Prostate gland (tissue), 2 donors: ENCODE data around the gene DLG2. TPM values are rescaled to one million over a fixed set of nuclear protein-coding genes. Genes with fewer than 3 reads are reported as not detected.

ENCODE experiments used
- DNase-seq: peaks from one replicate; pipeline ENCODE4 v3.0.0-alpha.2; 2019; ENCODE audit warnings: low spot score
- H3K27ac ChIP-seq, 2 donors: fragments of 200-600 bp; sonication (generic); 2 replicates each; pipeline ENCODE4 v1.5.1; 2017 to 2019
- H3K27me3 ChIP-seq: fragments of 200-600 bp; sonication (generic); replicated peaks from 2 replicates; pipeline ENCODE4 v1.5.1; 2019; ENCODE audit not compliant: insufficient read depth
- H3K36me3 ChIP-seq, 2 donors: fragments of 200-600 bp; sonication (generic); 1 replicate in 1 of 2; 2 replicates in 1 of 2; pipeline versions ENCODE4 v1.5.1 to v1.8.1; 2017 to 2019
- H3K4me1 ChIP-seq: fragments of 200-600 bp; sonication (generic); replicated peaks from 2 replicates; pipeline ENCODE4 v1.5.1; 2019
- H3K4me3 ChIP-seq, 2 donors: fragments of 200-600 bp; sonication (generic); 2 replicates each; pipeline ENCODE4 v1.5.1; 2017 to 2019
- H3K9me3 ChIP-seq: fragments of 200-600 bp; sonication (generic); 2 replicates; pipeline ENCODE4 v1.5.1; 2017
- POLR2A ChIP-seq: fragments of 450-650 bp; IDR thresholded peaks from one replicate; pipeline ENCODE4 v1.6.1; 2016; ENCODE audit warnings: antibody characterized with exemption, mild to moderate bottlenecking
- POLR2AphosphoS5 ChIP-seq: sonication (generic); formaldehyde crosslinking; IDR thresholded peaks from one replicate; pipeline ENCODE4 v1.6.1; 2017; ENCODE audit warnings: antibody characterized with exemption
- WGBS: methylation state at CpG from one replicate; pipeline ENCODE4 v1.1.5; 2018; 5-methylcytosine and 5-hydroxymethylcytosine counted together
- intact Hi-C: fragments of 100-400 bp; cut with DNase I; formaldehyde crosslinking; loops from one replicate; pipeline ENCODE4 v1.14.2; 2022
- total RNA-seq, 2 donors: library from RNA; depleted of rRNA; stranded (reverse); fragments of >200 nt; gene quantifications; one replicate each; pipeline ENCODE4 v1.1.0, GENCODE V29; 2016
- TF ChIP-seq, protein P1 (sequence below), 4 experiments: fragments of 200-600 bp in 2 of 4; fragments of 450-650 bp in 2 of 4; sonication (generic) in 2 of 4; IDR thresholded peaks; 1 replicate in 3 of 4; 2 replicates in 1 of 4; pipeline ENCODE4 v1.5.1; 2016 to 2019; ENCODE audit warnings: antibody characterized with exemption in 4 of 4, mild to moderate bottlenecking in 2 of 4, moderate library complexity in 2 of 4

The DLG2 gene
- total RNA-seq, 2 donors from 2014 or later: 9.8 to 16.2 TPM

DNA sequence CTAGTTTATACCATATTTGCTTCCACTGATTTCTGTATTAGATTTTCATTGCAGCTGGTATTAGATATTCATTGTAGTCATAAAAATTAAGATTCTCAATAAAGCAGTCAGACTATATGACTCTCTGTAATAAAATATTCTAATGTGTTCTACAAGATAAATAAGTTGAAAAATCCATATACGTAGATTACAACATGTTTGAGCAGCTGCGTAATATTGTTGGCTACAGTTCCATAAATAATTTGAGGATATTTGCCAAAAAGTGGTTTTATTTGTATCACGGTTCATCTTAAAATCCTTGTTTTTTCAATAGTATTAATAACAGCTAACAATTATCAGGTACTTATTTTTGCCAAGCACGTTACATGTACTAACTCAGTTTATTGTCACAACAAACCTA lies 1672.4 kb downstream of the DLG2 start:
- no peak for DNase-seq
- H3K4me1 ChIP-seq: no peaks in the 10 kb centered on the region
- TF ChIP-seq, protein P1, sequence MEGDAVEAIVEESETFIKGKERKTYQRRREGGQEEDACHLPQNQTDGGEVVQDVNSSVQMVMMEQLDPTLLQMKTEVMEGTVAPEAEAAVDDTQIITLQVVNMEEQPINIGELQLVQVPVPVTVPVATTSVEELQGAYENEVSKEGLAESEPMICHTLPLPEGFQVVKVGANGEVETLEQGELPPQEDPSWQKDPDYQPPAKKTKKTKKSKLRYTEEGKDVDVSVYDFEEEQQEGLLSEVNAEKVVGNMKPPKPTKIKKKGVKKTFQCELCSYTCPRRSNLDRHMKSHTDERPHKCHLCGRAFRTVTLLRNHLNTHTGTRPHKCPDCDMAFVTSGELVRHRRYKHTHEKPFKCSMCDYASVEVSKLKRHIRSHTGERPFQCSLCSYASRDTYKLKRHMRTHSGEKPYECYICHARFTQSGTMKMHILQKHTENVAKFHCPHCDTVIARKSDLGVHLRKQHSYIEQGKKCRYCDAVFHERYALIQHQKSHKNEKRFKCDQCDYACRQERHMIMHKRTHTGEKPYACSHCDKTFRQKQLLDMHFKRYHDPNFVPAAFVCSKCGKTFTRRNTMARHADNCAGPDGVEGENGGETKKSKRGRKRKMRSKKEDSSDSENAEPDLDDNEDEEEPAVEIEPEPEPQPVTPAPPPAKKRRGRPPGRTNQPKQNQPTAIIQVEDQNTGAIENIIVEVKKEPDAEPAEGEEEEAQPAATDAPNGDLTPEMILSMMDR (IDR thresholded peaks at IDR 0.05): no peak
- TF ChIP-seq POLR2AphosphoS5: no peak
- TF ChIP-seq POLR2A: no peak
- H3K9me3 ChIP-seq: no peaks in the 10 kb centered on the region
- 58% methylated on average over 4 of the region's 4 CpGs for WGBS
- H3K27me3 ChIP-seq: no peaks in the 10 kb centered on the region
- H3K27ac ChIP-seq: no peak overlapping the region
- intact Hi-C loops: no loop called here
- H3K36me3 ChIP-seq: no peaks in the 10 kb centered on the region
- no peak overlapping the region for H3K4me3 ChIP-seq

DNA sequence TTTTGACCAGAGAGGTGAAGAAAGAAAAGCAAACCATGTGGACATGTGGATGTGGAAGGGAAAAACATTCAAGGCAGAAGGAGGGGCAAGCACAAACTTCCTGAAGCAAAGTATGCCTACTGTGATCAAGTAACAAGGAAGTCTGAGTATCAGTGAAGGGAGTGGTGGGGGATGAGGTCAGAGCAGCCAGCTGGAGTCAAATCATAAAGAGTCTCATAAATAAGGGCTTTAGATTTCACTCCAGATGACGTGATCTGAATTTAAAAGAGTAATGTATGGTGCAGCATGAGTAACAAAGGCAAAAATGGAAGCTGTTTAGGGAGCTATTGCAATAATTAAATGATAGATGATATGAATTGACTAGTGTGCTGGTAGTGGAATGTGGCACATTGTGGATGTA lies 1675.6 kb downstream of the DLG2 start:
- 22% methylated on average over 1 of the region's 1 CpG for WGBS
- no peak for DNase-seq

DNA sequence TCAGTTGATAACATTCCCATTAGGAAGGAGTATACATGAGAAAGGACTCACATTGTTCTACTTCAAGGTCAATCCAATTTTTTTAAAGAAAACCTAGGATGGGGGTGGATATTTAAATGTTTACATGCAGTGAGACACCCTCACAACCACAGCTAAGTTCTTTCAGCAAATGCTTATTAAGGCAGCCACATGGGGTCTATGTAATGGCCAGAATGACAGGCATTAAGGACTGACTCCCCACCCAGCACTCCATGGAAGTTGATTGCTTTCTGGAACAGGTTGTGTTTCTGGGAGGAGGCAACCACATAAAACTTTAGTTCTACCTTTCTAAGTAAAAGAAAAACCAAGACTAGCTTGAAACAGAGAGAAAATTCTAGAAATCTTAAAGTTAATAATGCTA lies 1678.9 kb downstream of the DLG2 start:
- no peak overlapping the region for H3K4me3 ChIP-seq
- no peak for DNase-seq
- H3K9me3 ChIP-seq: no peaks in the 10 kb centered on the region
- no peaks in the 10 kb centered on the region for H3K4me1 ChIP-seq
- no peak for TF ChIP-seq POLR2A
- TF ChIP-seq, protein P1 (IDR thresholded peaks at IDR 0.05): no peak
- TF ChIP-seq POLR2AphosphoS5: no peak
- no peaks in the 10 kb centered on the region for H3K36me3 ChIP-seq
- H3K27me3 ChIP-seq: no peaks in the 10 kb centered on the region
- no peak overlapping the region for H3K27ac ChIP-seq
- intact Hi-C loops: no loop called here

More for the DNA sequence above, 1675.6 kb downstream of the DLG2 start:
- no peak for TF ChIP-seq POLR2AphosphoS5
- TF ChIP-seq, protein P1 (IDR thresholded peaks at IDR 0.05): no peak
- no peak for TF ChIP-seq POLR2A
- intact Hi-C loops: no loop called here
- Histone ChIP-seq H3K4me1 (no peaks in the 10 kb centered on the region), H3K27ac (no peak overlapping the region), H3K36me3 (no peaks in the 10 kb centered on the region), H3K27me3 (no peaks in the 10 kb centered on the region), H3K4me3 (no peak overlapping the region), H3K9me3 (no peaks in the 10 kb centered on the region)

DNA sequence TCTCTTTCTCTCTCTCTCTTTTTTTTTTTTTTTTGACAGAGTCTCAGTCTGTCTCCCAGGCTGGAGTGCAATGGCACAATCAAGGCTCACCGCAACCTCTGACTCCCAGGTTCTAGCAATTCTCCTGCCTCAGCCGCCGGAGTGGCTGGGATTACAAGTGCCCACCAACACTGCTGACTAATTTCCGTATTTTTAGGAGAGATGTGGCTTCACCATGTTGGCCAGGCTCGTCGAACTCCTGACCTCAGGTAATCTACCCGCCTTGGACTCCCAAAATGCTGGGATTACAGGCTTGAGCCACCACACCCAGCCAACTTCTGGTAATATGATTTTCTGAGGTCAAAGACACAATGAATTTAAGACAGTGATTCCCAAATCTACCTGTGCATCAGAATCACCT lies 1681.2 kb downstream of the DLG2 start:
- Histone ChIP-seq H3K4me3 (no peak overlapping the region), H3K4me1 (no peaks in the 10 kb centered on the region), H3K36me3 (no peaks in the 10 kb centered on the region), H3K9me3 (no peaks in the 10 kb centered on the region), H3K27ac (no peak overlapping the region), H3K27me3 (no peaks in the 10 kb centered on the region)
- no peak for DNase-seq
- TF ChIP-seq POLR2AphosphoS5: no peak
- no peak for TF ChIP-seq POLR2A
- TF ChIP-seq, protein P1 (IDR thresholded peaks at IDR 0.05): no peak
- 96% methylated on average over 7 of the region's 7 CpGs for WGBS
- intact Hi-C loops: no loop called here

DNA sequence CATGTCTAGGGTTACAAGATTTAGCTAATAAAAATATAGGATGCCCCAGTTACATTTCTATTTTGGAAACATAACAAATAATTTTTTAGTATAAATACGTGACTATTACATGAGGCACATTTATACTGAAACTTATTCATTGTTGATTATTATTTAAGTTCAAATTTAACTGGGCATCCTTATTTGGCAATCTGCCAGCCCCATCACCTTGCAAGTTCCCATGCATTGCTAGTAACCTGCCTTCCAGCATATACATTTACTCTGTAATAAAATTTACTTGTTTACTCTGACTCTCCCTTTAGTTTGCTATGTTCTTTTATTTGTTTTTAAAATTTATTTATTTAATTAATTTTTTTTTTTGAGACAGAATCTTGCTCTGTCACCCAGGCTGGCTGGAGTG lies 1686.1 kb downstream of the DLG2 start:
- H3K27me3 ChIP-seq: no peaks in the 10 kb centered on the region
- H3K36me3 ChIP-seq: no peaks in the 10 kb centered on the region
- DNase-seq: no peak
- TF ChIP-seq, protein P1 (IDR thresholded peaks at IDR 0.05): no peak
- TF ChIP-seq POLR2AphosphoS5 (no peak), POLR2A (no peak)
- H3K27ac ChIP-seq: no peak overlapping the region
- 60% methylated on average over 1 of the region's 1 CpG for WGBS
- no peaks in the 10 kb centered on the region for H3K4me1 ChIP-seq
- intact Hi-C loops: no loop called here
- H3K4me3 ChIP-seq: no peak overlapping the region
- no peaks in the 10 kb centered on the region for H3K9me3 ChIP-seq
